SK-N-SH treated with all-trans-retinoic acid at 6 μM for 48 hours (cell line): Measurements from ENCODE around the gene OR4E1.

ENCODE experiments used
- ATAC-seq: fragments of 200-7000 bp; cut with Tn5 transposase; 3 replicates; pipeline ENCODE4 v1.9.1; 2020; ENCODE audit warnings: mild to moderate bottlenecking, moderate library complexity
- BACH2 ChIP-seq: fragments of 250-450 bp; sonication (Bioruptor Pico); IDR thresholded peaks from 2 replicates; pipeline ENCODE4 v1.9.0; 2021; ENCODE audit warnings: mild to moderate bottlenecking, borderline replicate concordance
- CSDC2 ChIP-seq: fragments of 250-450 bp; sonication (Bioruptor Pico); IDR thresholded peaks from 2 replicates; pipeline ENCODE4 v1.5.0; 2020; ENCODE audit warnings: mild to moderate bottlenecking, moderate library complexity
- ESRRG ChIP-seq: fragments of 250-450 bp; sonication (Bioruptor Pico); IDR thresholded peaks from 2 replicates; pipeline ENCODE4 v1.6.1; 2021; ENCODE audit warnings: mild to moderate bottlenecking
- GLIS3 ChIP-seq: fragments of 250-450 bp; sonication (Bioruptor Pico); IDR thresholded peaks from 2 replicates; pipeline ENCODE4 v1.5.0; 2020; ENCODE audit warnings: mild to moderate bottlenecking, moderate library complexity
- ISL1 ChIP-seq: fragments of 250-450 bp; sonication (Bioruptor Pico); IDR thresholded peaks from 2 replicates; pipeline ENCODE4 v2.1.2; 2022; ENCODE audit warnings: mild to moderate bottlenecking, moderate library complexity
- OSR1 ChIP-seq: fragments of 250-450 bp; sonication (Bioruptor Pico); IDR thresholded peaks from 2 replicates; pipeline ENCODE4 v1.8.0; 2022; ENCODE audit warnings: moderate library complexity, mild to moderate bottlenecking, inconsistent platforms
- PPARA ChIP-seq: fragments of 250-450 bp; sonication (Bioruptor Pico); IDR thresholded peaks from 2 replicates; pipeline ENCODE4 v1.5.0; 2020; ENCODE audit warnings: mild to moderate bottlenecking, borderline replicate concordance
- TCF4 ChIP-seq: fragments of 250-450 bp; sonication (Bioruptor Pico); IDR thresholded peaks from 2 replicates; pipeline ENCODE4 v1.8.0; 2021; ENCODE audit warnings: mild to moderate bottlenecking, moderate library complexity, borderline replicate concordance
- TOX ChIP-seq: fragments of 250-450 bp; sonication (Bioruptor Pico); IDR thresholded peaks from 2 replicates; pipeline ENCODE4 v1.8.0; 2021; ENCODE audit warnings: mild to moderate bottlenecking, moderate library complexity, borderline replicate concordance
- ZFP3 ChIP-seq: fragments of 250-450 bp; sonication (Bioruptor Pico); IDR thresholded peaks from 2 replicates; pipeline ENCODE4 v1.5.0; 2020; ENCODE audit warnings: mild to moderate bottlenecking, moderate library complexity
- ZFP30 ChIP-seq: fragments of 450-650 bp; formaldehyde crosslinking; IDR thresholded peaks from 2 replicates; pipeline ENCODE4 v1.5.0; 2022; ENCODE audit warnings: mild to moderate bottlenecking, moderate library complexity
- ZNF565 ChIP-seq: fragments of 450-650 bp; formaldehyde crosslinking; conservative IDR thresholded peaks from 2 replicates; pipeline ENCODE4 v1.5.0; 2020; ENCODE audit warnings: low read depth, mild to moderate bottlenecking, moderate library complexity
- ZNF70 ChIP-seq: fragments of 450-650 bp; formaldehyde crosslinking; IDR thresholded peaks from 2 replicates; pipeline ENCODE4 v1.5.0; 2020; ENCODE audit warnings: mild to moderate bottlenecking, moderate library complexity
- ZNF8 ChIP-seq: fragments of 450-650 bp; formaldehyde crosslinking; IDR thresholded peaks from 2 replicates; pipeline ENCODE4 v1.5.0; 2020; ENCODE audit warnings: mild to moderate bottlenecking, moderate library complexity
- TF ChIP-seq, protein P1 (sequence below): fragments of 250-450 bp; sonication (Bioruptor Pico); IDR thresholded peaks from 2 replicates; pipeline ENCODE4 v1.8.0; 2021; ENCODE audit warnings: low read depth, mild to moderate bottlenecking, moderate library complexity, borderline replicate concordance
- TF ChIP-seq, protein P2 (sequence below): fragments of 250-450 bp; sonication (Bioruptor Pico); IDR thresholded peaks from 2 replicates; pipeline ENCODE4 v1.5.1; 2021; ENCODE audit warnings: mild to moderate bottlenecking, moderate library complexity
- TF ChIP-seq, protein P3 (sequence below): fragments of 250-450 bp; sonication (Bioruptor Pico); IDR thresholded peaks from 2 replicates; pipeline ENCODE4 v1.8.0; 2020; ENCODE audit warnings: mild to moderate bottlenecking, moderate library complexity, borderline replicate concordance
- TF ChIP-seq, protein P4 (sequence below): fragments of 250-450 bp; sonication (Bioruptor Pico); IDR thresholded peaks from 2 replicates; pipeline ENCODE4 v1.5.1; 2020; ENCODE audit warnings: low read depth, mild to moderate bottlenecking, moderate library complexity
- TF ChIP-seq, protein P5 (sequence below): fragments of 250-450 bp; sonication (Bioruptor Pico); IDR thresholded peaks from 2 replicates; pipeline ENCODE4 v1.5.0; 2020; ENCODE audit warnings: mild to moderate bottlenecking, moderate library complexity

OR4E1 gene

DNA sequence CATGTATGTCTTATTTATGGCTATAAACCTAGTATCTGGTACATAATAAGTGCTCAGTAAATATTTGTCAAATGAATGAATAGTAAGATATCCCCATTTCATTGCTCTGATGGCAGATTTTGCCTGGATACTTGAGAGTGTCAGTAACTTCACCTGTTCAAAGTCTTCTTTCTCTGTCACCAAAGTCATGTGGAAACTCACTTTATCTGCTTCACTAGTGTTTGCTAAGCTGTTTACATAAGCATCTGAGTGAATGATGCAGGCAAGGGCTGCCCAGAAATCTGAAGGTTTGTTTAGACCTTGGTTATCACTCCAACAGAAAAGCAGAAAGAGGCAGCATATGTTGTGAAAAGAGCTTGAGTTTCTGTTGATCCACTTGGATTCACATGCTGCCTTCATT, 4.3 kb downstream of the OR4E1 start (continued):
- TF ChIP-seq, protein P1, sequence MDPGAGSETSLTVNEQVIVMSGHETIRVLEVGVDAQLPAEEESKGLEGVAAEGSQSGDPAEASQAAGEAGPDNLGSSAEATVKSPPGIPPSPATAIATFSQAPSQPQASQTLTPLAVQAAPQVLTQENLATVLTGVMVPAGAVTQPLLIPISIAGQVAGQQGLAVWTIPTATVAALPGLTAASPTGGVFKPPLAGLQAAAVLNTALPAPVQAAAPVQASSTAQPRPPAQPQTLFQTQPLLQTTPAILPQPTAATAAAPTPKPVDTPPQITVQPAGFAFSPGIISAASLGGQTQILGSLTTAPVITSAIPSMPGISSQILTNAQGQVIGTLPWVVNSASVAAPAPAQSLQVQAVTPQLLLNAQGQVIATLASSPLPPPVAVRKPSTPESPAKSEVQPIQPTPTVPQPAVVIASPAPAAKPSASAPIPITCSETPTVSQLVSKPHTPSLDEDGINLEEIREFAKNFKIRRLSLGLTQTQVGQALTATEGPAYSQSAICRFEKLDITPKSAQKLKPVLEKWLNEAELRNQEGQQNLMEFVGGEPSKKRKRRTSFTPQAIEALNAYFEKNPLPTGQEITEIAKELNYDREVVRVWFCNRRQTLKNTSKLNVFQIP (CRISPR knock-in tag), result no peak
- TF ChIP-seq ESRRG (CRISPR knock-in tag), result no peak

DNA sequence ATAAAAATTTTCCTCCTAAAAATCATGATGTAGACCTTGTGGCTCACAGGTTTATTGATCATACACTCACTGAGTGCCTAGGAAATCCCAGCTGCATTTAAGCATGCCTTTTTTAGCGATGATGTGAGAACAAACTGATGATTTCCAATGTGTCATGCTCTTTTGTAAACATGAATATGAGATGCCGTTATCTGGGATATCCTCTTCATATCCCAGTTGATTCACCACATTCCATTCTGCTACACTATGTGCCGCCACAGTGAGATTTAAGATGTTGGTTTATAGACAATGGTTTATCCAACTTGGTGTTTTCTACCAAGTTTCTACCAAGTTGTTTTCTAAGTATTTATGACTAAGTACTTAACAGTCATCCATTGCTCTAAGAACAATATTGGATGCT, 5.2 kb downstream of the OR4E1 start:
- TF ChIP-seq ZNF565 (CRISPR knock-in tag) (no peak), PPARA (CRISPR knock-in tag) (no peak), ZFP30 (CRISPR knock-in tag) (no peak), ZNF70 (CRISPR knock-in tag) (no peak), TOX (no peak), ZFP3 (CRISPR knock-in tag) (no peak), BACH2 (CRISPR knock-in tag) (no peak), OSR1 (CRISPR knock-in tag) (no peak), ZNF8 (CRISPR knock-in tag) (no peak), TCF4 (no peak), ISL1 (no peak), CSDC2 (CRISPR knock-in tag) (no peak)
- TF ChIP-seq, protein P1 (CRISPR knock-in tag), result no peak
- TF ChIP-seq, protein P2, sequence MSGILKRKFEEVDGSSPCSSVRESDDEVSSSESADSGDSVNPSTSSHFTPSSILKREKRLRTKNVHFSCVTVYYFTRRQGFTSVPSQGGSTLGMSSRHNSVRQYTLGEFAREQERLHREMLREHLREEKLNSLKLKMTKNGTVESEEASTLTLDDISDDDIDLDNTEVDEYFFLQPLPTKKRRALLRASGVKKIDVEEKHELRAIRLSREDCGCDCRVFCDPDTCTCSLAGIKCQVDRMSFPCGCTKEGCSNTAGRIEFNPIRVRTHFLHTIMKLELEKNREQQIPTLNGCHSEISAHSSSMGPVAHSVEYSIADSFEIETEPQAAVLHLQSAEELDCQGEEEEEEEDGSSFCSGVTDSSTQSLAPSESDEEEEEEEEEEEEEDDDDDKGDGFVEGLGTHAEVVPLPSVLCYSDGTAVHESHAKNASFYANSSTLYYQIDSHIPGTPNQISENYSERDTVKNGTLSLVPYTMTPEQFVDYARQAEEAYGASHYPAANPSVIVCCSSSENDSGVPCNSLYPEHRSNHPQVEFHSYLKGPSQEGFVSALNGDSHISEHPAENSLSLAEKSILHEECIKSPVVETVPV (CRISPR knock-in tag), result no peak
- TF ChIP-seq, protein P3, sequence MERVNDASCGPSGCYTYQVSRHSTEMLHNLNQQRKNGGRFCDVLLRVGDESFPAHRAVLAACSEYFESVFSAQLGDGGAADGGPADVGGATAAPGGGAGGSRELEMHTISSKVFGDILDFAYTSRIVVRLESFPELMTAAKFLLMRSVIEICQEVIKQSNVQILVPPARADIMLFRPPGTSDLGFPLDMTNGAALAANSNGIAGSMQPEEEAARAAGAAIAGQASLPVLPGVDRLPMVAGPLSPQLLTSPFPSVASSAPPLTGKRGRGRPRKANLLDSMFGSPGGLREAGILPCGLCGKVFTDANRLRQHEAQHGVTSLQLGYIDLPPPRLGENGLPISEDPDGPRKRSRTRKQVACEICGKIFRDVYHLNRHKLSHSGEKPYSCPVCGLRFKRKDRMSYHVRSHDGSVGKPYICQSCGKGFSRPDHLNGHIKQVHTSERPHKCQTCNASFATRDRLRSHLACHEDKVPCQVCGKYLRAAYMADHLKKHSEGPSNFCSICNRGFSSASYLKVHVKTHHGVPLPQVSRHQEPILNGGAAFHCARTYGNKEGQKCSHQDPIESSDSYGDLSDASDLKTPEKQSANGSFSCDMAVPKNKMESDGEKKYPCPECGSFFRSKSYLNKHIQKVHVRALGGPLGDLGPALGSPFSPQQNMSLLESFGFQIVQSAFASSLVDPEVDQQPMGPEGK (CRISPR knock-in tag), result no peak
- TF ChIP-seq, protein P4, sequence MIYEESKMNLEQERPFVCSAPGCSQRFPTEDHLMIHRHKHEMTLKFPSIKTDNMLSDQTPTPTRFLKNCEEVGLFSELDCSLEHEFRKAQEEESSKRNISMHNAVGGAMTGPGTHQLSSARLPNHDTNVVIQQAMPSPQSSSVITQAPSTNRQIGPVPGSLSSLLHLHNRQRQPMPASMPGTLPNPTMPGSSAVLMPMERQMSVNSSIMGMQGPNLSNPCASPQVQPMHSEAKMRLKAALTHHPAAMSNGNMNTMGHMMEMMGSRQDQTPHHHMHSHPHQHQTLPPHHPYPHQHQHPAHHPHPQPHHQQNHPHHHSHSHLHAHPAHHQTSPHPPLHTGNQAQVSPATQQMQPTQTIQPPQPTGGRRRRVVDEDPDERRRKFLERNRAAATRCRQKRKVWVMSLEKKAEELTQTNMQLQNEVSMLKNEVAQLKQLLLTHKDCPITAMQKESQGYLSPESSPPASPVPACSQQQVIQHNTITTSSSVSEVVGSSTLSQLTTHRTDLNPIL (CRISPR knock-in tag), result no peak
- TF ChIP-seq, protein P5, sequence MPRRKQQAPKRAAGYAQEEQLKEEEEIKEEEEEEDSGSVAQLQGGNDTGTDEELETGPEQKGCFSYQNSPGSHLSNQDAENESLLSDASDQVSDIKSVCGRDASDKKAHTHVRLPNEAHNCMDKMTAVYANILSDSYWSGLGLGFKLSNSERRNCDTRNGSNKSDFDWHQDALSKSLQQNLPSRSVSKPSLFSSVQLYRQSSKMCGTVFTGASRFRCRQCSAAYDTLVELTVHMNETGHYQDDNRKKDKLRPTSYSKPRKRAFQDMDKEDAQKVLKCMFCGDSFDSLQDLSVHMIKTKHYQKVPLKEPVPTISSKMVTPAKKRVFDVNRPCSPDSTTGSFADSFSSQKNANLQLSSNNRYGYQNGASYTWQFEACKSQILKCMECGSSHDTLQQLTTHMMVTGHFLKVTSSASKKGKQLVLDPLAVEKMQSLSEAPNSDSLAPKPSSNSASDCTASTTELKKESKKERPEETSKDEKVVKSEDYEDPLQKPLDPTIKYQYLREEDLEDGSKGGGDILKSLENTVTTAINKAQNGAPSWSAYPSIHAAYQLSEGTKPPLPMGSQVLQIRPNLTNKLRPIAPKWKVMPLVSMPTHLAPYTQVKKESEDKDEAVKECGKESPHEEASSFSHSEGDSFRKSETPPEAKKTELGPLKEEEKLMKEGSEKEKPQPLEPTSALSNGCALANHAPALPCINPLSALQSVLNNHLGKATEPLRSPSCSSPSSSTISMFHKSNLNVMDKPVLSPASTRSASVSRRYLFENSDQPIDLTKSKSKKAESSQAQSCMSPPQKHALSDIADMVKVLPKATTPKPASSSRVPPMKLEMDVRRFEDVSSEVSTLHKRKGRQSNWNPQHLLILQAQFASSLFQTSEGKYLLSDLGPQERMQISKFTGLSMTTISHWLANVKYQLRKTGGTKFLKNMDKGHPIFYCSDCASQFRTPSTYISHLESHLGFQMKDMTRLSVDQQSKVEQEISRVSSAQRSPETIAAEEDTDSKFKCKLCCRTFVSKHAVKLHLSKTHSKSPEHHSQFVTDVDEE (CRISPR knock-in tag), result no peak
- no peak for ATAC-seq

DNA sequence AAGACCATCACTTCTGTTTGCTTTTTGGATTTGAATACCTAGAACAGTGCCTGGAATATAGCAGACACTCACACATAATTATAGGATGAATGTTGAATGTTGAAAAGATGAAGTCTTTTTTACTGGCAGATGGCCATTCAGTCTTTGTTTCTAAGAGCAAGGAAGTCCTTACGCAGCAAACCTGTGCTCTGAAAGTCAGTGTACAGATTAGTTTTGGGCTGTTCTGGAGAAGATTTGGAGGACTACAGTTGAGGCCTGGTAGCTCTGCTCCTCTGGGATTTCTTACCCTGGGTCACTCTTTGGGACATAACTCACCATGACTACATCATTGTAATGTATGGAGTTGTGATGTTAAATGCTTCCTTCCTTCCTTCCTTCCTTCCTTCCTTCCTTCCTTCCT, 16.6 kb downstream of the OR4E1 start:
- TF ChIP-seq GLIS3 (CRISPR knock-in tag) (no peak), TOX (no peak), ZNF565 (CRISPR knock-in tag) (no peak)
- TF ChIP-seq, protein P5 (CRISPR knock-in tag), result no peak
- ATAC-seq, result no peak
